Measurements from ENCODE around the gene MAN1C1. TPM values are rescaled to one million over a fixed set of nuclear protein-coding genes. Genes with fewer than 3 reads are reported as not detected.

Gene MAN1C1
- total RNA-seq, 2 donors from 2014 or later, result 4.4 to 10.9 TPM

DNA sequence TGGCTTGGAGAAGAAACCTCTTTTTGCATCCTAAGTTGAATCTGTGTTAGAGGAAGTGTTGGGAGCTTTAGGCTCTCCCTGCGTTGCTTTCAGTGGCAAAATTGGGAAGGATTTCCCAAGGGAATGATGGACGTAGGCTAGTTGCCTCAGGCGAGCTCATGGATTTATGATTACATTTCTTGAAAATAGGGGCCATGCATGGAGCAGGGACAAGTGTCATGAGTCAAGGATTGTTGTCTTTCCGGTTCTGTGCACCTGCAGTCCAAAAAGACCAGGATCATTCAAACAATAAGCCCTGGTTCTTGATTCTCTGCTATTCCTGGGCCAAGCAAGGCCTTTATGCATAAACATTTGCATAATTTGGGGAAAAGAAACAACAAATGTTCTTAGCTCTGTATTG is 7.1 kb downstream of the MAN1C1 start:
- TF ChIP-seq POLR2A (IDR thresholded peaks at IDR 0.05), result no peak
- TF ChIP-seq, protein P1, sequence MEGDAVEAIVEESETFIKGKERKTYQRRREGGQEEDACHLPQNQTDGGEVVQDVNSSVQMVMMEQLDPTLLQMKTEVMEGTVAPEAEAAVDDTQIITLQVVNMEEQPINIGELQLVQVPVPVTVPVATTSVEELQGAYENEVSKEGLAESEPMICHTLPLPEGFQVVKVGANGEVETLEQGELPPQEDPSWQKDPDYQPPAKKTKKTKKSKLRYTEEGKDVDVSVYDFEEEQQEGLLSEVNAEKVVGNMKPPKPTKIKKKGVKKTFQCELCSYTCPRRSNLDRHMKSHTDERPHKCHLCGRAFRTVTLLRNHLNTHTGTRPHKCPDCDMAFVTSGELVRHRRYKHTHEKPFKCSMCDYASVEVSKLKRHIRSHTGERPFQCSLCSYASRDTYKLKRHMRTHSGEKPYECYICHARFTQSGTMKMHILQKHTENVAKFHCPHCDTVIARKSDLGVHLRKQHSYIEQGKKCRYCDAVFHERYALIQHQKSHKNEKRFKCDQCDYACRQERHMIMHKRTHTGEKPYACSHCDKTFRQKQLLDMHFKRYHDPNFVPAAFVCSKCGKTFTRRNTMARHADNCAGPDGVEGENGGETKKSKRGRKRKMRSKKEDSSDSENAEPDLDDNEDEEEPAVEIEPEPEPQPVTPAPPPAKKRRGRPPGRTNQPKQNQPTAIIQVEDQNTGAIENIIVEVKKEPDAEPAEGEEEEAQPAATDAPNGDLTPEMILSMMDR (IDR thresholded peaks at IDR 0.05), result no peak
- ATAC-seq (no peak), DNase-seq (no peak)
- no peak overlapping the region for H3K27ac ChIP-seq
- no peaks in the 10 kb centered on the region for H3K27me3 ChIP-seq
- H3K36me3 ChIP-seq (replicated peaks in 1 of 2; ENCODE audit: insufficient read depth in 1 of 2, low read depth in 2 of 2), result no peaks in the 10 kb centered on the region
- intact Hi-C loops (cut with DNase I), result no loop called here
- 84 to 91% methylated on average over 4 of the region's 4 CpGs for whole genome bisulfite sequencing, 2 donors
- no peaks in the 10 kb centered on the region for H3K9me3 ChIP-seq
- peaks cover 4% of the 10 kb centered on the region for H3K4me1 ChIP-seq
- no peak overlapping the region for H3K4me3 ChIP-seq

DNA sequence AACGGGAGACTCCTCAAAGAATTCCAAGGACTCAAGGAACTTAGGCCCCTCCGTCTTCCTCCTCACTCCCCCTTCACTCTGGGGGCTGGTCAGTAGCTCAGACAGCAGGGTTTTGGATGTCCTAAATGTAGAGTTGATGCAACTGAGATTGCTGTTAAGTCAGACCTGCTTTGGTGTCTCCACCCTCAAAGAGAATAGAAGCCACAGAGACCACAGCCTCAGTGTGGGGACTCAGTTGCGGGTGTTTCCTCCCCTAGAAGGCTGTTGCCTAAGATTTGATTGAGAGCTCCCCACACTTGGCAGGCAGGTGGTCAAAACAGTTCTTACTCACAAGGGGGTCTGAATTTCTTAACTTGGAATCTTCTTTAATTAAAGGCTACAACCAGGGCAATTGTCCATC is 7.6 kb downstream of the MAN1C1 start:
- H3K4me1 ChIP-seq, result peaks cover 4% of the 10 kb centered on the region
- H3K27ac ChIP-seq, result no peak overlapping the region
- H3K9me3 ChIP-seq, result no peaks in the 10 kb centered on the region
- H3K4me3 ChIP-seq, result no peak overlapping the region
- TF ChIP-seq, protein P1 (IDR thresholded peaks at IDR 0.05), result no peak
- TF ChIP-seq POLR2A (IDR thresholded peaks at IDR 0.05), result no peak
- WGBS, 2 donors, result 79 to 85% methylated on average over 2 to 3 of the region's 3 CpGs
- H3K36me3 ChIP-seq (replicated peaks in 1 of 2; ENCODE audit: insufficient read depth in 1 of 2, low read depth in 2 of 2), result no peaks in the 10 kb centered on the region
- H3K27me3 ChIP-seq, result no peaks in the 10 kb centered on the region
- DNase-seq (no peak), ATAC-seq (no peak)
- intact Hi-C loops (cut with DNase I), result no loop called here

DNA sequence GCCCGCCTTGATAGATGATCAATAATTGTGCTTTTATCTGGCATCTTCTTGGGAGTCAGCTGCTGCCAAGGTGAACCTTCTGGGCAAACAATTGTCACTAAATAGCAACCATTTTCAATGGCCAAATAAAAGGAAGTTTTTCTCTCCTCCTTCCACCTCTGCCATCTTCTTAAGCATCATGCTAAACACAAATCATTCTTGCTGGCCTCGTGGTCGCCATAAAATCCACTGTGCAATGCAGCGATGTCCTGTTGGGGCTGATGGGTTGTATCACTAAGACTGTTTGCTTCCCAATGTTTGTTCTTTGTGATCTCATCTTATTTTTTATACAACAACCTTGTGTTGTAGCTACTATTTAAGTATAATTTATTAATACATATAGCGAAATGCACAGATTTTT is 8.0 kb downstream of the MAN1C1 start:
- no peak for TF ChIP-seq POLR2A (IDR thresholded peaks at IDR 0.05)
- TF ChIP-seq, protein P1 (IDR thresholded peaks at IDR 0.05), result no peak
- ATAC-seq, result no peak
- no peaks in the 10 kb centered on the region for H3K9me3 ChIP-seq
- DNase-seq, result no peak
- no peak overlapping the region for H3K4me3 ChIP-seq
- H3K27ac ChIP-seq, result no peak overlapping the region
- WGBS, 2 donors, result 86 to 89% methylated on average over 5 of the region's 5 CpGs
- intact Hi-C loops (cut with DNase I), result no loop called here
- peaks cover 4% of the 10 kb centered on the region for H3K4me1 ChIP-seq
- H3K36me3 ChIP-seq (replicated peaks in 1 of 2; ENCODE audit: insufficient read depth in 1 of 2, low read depth in 2 of 2), result no peaks in the 10 kb centered on the region
- no peaks in the 10 kb centered on the region for H3K27me3 ChIP-seq

DNA sequence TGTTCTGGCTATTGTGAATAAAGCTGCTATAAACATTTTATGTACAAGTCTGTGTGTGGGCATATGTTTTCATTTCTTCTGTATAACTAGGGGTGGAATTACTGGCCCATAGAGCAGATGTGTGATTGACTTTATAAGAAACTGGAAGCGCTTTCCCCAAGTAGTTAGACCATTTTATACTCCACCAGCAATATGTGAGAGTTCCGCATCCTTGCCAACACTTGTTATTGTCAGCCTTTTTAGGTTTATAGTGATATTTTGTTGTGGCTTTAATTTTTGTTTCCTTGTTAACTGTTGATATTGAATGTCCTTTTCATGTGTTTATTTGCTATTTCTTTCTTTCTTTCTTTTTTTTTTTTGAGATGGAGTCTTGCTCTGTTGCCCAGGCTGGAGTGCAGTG is 9.4 kb downstream of the MAN1C1 start:
- Histone ChIP-seq H3K4me1 (no peaks in the 10 kb centered on the region), H3K9me3 (no peaks in the 10 kb centered on the region), H3K4me3 (no peak overlapping the region), H3K27ac (no peak overlapping the region), H3K27me3 (no peaks in the 10 kb centered on the region), H3K36me3 (replicated peaks in 1 of 2; ENCODE audit: insufficient read depth in 1 of 2, low read depth in 2 of 2) (no peaks in the 10 kb centered on the region)
- intact Hi-C loops (cut with DNase I), result no loop called here
- 92 to 95% methylated on average over 2 of the region's 2 CpGs for WGBS, 2 donors
- no peak for TF ChIP-seq POLR2A (IDR thresholded peaks at IDR 0.05)
- TF ChIP-seq, protein P1 (IDR thresholded peaks at IDR 0.05), result no peak
- DNase-seq (no peak), ATAC-seq (no peak)

DNA sequence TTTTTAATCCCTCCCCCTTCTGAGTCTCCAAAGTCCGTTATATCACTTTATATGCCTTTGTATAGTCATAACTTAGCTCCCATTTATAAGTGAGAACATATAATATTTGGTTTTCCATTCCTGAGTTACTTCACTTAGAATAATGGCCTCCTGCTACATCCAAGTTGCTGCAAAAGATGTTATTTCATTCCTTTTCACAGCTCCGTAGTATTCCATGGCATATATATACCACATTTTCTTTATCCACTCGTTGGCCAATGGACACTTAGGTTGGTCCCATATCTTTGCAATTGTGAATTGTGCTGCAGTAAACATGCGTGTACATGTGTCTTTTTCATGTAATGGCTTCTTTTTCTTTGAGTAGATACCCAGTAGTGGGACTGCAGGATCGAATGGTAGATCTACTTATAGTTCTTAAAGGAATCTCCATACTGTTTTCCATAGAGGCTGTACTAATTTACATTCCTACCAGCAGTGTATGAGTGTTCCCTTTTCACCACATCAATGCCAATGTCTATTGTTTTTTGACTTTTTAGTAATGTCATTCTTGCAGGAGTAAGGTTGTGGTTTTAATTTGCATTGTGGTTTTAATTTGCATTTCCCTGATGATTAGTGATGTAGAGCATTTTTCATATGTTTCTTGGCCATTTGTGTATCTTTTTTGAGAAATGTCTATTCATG is 12.3 kb downstream of the MAN1C1 start:
- no peak for ATAC-seq
- WGBS, 2 donors, result 90 to 94% methylated on average over 5 of the region's 5 CpGs

More for the DNA sequence above, 12.3 kb downstream of the MAN1C1 start:
- Histone ChIP-seq H3K4me1 (no peaks in the 10 kb centered on the region), H3K36me3 (replicated peaks in 1 of 2; ENCODE audit: insufficient read depth in 1 of 2, low read depth in 2 of 2) (no peaks in the 10 kb centered on the region), H3K27me3 (no peaks in the 10 kb centered on the region), H3K27ac (no peak overlapping the region), H3K9me3 (no peaks in the 10 kb centered on the region), H3K4me3 (no peak overlapping the region)
- DNase-seq, result no peak
- intact Hi-C loops (cut with DNase I), result no loop called here
- TF ChIP-seq, protein P1 (IDR thresholded peaks at IDR 0.05), result no peak
- TF ChIP-seq POLR2A (IDR thresholded peaks at IDR 0.05), result no peak

Data from body of pancreas (tissue), 4 donors.